ENCODE data around the gene SLC25A38. TPM values are rescaled to one million over a fixed set of nuclear protein-coding genes. Genes with fewer than 3 reads are reported as not detected.

SLC25A38 gene
- total and polyA plus RNA-seq, 4 donors, result 18.0 to 31.2 (median 22.1) TPM

DNA sequence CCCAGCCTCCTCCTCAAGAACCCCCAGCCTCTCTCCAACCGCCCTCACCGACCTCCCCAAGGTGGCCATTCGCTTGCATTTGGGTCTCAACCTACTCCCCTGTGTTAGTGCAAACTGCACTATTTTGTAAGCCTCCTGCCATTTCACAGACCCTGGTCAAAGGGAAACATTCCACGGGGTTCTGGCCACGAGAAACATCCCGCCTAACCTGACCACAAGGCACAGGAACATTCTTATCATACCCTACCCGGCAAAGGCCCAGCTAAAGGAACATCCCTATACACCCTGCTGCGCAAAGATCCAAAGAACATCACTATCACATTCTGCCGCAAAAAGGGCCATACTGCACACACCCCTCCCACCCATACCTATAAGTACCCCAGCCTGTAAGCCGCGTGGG, 46.3 kb downstream of the SLC25A38 start:
- Histone ChIP-seq H3K27me3 (ENCODE audit: control insufficient read depth in 1 of 2, insufficient read depth in 2 of 2, low read length in 1 of 2) (no peaks in the 10 kb centered on the region), H3K27ac (ENCODE audit: low read depth in 1 of 2, low read length in 2 of 2) (no peak overlapping the region), H3K4me3 (ENCODE audit: low read length in 2 of 2) (no peak overlapping the region), H3K4me1 (ENCODE audit: control insufficient read depth in 1 of 2, insufficient read depth in 2 of 2, low read length in 2 of 2) (no peaks in the 10 kb centered on the region), H3K9me3 (ENCODE audit: control insufficient read depth, low read length) (peaks cover 2% of the 10 kb centered on the region), H3K36me3 (ENCODE audit: control insufficient read depth in 1 of 2, insufficient read depth in 2 of 2, low read length in 1 of 2) (no peaks in the 10 kb centered on the region)
- ATAC-seq (ENCODE audit: low FRiP score) (no peak), DNase-seq (no peak)
- intact Hi-C loops (cut with DNase I), result no loop called here
- WGBS, 2 donors, result 89 to 93% methylated on average over 11 of the region's 11 CpGs

DNA sequence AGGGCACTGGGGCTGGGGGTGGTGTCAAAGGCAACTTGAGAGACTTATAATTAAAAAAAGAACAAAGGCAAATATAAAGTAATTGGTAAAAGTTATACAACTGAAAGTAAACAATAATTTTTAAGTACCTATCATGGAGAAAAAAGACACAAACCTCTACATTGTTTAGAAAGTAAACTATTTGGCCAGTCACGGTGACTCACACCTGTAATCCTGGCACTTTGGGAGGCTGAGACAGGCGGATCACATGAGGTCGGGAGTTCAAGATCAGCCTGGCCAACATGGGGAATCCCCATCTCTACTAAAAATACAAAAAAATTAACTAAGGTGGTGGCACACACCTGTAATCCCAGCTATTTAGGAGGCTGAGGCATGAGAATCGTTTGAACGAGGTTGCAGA, 49.2 kb downstream of the SLC25A38 start:
- Histone ChIP-seq H3K9me3 (ENCODE audit: control insufficient read depth, low read length) (peaks cover 2% of the 10 kb centered on the region), H3K27me3 (ENCODE audit: control insufficient read depth in 1 of 2, insufficient read depth in 2 of 2, low read length in 1 of 2) (no peaks in the 10 kb centered on the region), H3K4me3 (ENCODE audit: low read length in 2 of 2) (no peak overlapping the region), H3K4me1 (ENCODE audit: control insufficient read depth in 1 of 2, insufficient read depth in 2 of 2, low read length in 2 of 2) (no peaks in the 10 kb centered on the region), H3K27ac (ENCODE audit: low read depth in 1 of 2, low read length in 2 of 2) (no peak overlapping the region), H3K36me3 (ENCODE audit: control insufficient read depth in 1 of 2, insufficient read depth in 2 of 2, low read length in 1 of 2) (no peaks in the 10 kb centered on the region)
- WGBS, 2 donors, result 92 to 94% methylated on average over 5 of the region's 5 CpGs
- no peak for DNase-seq
- intact Hi-C loops (cut with DNase I), result no loop called here
- no peak for ATAC-seq (ENCODE audit: low FRiP score)

GRCh38 chr3:39433642-39434041, 50.5 kb downstream of the SLC25A38 start:
- H3K27me3 ChIP-seq (ENCODE audit: control insufficient read depth in 1 of 2, insufficient read depth in 2 of 2, low read length in 1 of 2), result no peaks in the 10 kb centered on the region
- DNase-seq (no peak), ATAC-seq (ENCODE audit: low FRiP score) (no peak)
- no peak overlapping the region for H3K4me3 ChIP-seq (ENCODE audit: low read length in 2 of 2)
- intact Hi-C loops (cut with DNase I), result no loop called here
- H3K4me1 ChIP-seq (ENCODE audit: control insufficient read depth in 1 of 2, insufficient read depth in 2 of 2, low read length in 2 of 2), result no peaks in the 10 kb centered on the region
- H3K36me3 ChIP-seq (ENCODE audit: control insufficient read depth in 1 of 2, insufficient read depth in 2 of 2, low read length in 1 of 2), result no peaks in the 10 kb centered on the region
- H3K27ac ChIP-seq (ENCODE audit: low read depth in 1 of 2, low read length in 2 of 2), result no peak overlapping the region
- 44 to 46% methylated on average over 3 of the region's 3 CpGs for WGBS, 2 donors
- H3K9me3 ChIP-seq (ENCODE audit: control insufficient read depth, low read length), result no peaks in the 10 kb centered on the region

- no peak overlapping the region for H3K4me3 ChIP-seq (ENCODE audit: low read length in 2 of 2)
- no peaks in the 10 kb centered on the region for H3K27me3 ChIP-seq (ENCODE audit: control insufficient read depth in 1 of 2, insufficient read depth in 2 of 2, low read length in 1 of 2)
- H3K27ac ChIP-seq (ENCODE audit: low read depth in 1 of 2, low read length in 2 of 2), result no peak overlapping the region
- intact Hi-C loops (cut with DNase I), result no loop called here
- ATAC-seq (ENCODE audit: low FRiP score) (no peak), DNase-seq (peak in 1 of 2 donors; percentile 28)
- no peaks in the 10 kb centered on the region for H3K4me1 ChIP-seq (ENCODE audit: control insufficient read depth in 1 of 2, insufficient read depth in 2 of 2, low read length in 2 of 2)
- 67 to 83% methylated on average over 4 to 5 of the region's 5 CpGs for WGBS, 2 donors
- no peaks in the 10 kb centered on the region for H3K36me3 ChIP-seq (ENCODE audit: control insufficient read depth in 1 of 2, insufficient read depth in 2 of 2, low read length in 1 of 2)
- H3K9me3 ChIP-seq (ENCODE audit: control insufficient read depth, low read length), result no peaks in the 10 kb centered on the region
Observed at GRCh38 chr3:39434574-39434973, 51.4 kb downstream of the SLC25A38 start.

- Histone ChIP-seq H3K36me3 (ENCODE audit: control insufficient read depth in 1 of 2, insufficient read depth in 2 of 2, low read length in 1 of 2) (no peaks in the 10 kb centered on the region), H3K9me3 (ENCODE audit: control insufficient read depth, low read length) (no peaks in the 10 kb centered on the region), H3K27ac (ENCODE audit: low read depth in 1 of 2, low read length in 2 of 2) (no peak overlapping the region), H3K4me1 (ENCODE audit: control insufficient read depth in 1 of 2, insufficient read depth in 2 of 2, low read length in 2 of 2) (no peaks in the 10 kb centered on the region), H3K4me3 (ENCODE audit: low read length in 2 of 2) (no peak overlapping the region), H3K27me3 (ENCODE audit: control insufficient read depth in 1 of 2, insufficient read depth in 2 of 2, low read length in 1 of 2) (no peaks in the 10 kb centered on the region)
- intact Hi-C loops (cut with DNase I), result no loop called here
- 63 to 74% methylated on average over 1 of the region's 1 CpG for WGBS, 2 donors
- ATAC-seq (ENCODE audit: low FRiP score) (no peak), DNase-seq (peak in 1 of 2 donors; percentile 37)
Observed at GRCh38 chr3:39435006-39435748, 52.0 kb downstream of the SLC25A38 start.

GRCh38 chr3:39438880-39439279, 55.7 kb downstream of the SLC25A38 start:
- H3K27ac ChIP-seq (ENCODE audit: low read depth in 1 of 2, low read length in 2 of 2), result no peak overlapping the region
- no peaks in the 10 kb centered on the region for H3K36me3 ChIP-seq (ENCODE audit: control insufficient read depth in 1 of 2, insufficient read depth in 2 of 2, low read length in 1 of 2)
- no peaks in the 10 kb centered on the region for H3K4me1 ChIP-seq (ENCODE audit: control insufficient read depth in 1 of 2, insufficient read depth in 2 of 2, low read length in 2 of 2)
- H3K27me3 ChIP-seq (ENCODE audit: control insufficient read depth in 1 of 2, insufficient read depth in 2 of 2, low read length in 1 of 2), result no peaks in the 10 kb centered on the region
- H3K4me3 ChIP-seq (ENCODE audit: low read length in 2 of 2), result no peak overlapping the region
- ATAC-seq (ENCODE audit: low FRiP score) (no peak), DNase-seq (no peak)
- H3K9me3 ChIP-seq (ENCODE audit: control insufficient read depth, low read length), result no peaks in the 10 kb centered on the region
- intact Hi-C loops (cut with DNase I), result no loop called here
- 70 to 71% methylated on average over 4 of the region's 4 CpGs for WGBS, 2 donors

GRCh38 chr3:39440316-39440715, 57.1 kb downstream of the SLC25A38 start:
- no peak for ATAC-seq (ENCODE audit: low FRiP score)

GRCh38 chr3:39443530-39443929, 60.4 kb downstream of the SLC25A38 start:
- Histone ChIP-seq H3K27me3 (ENCODE audit: control insufficient read depth in 1 of 2, insufficient read depth in 2 of 2, low read length in 1 of 2) (no peaks in the 10 kb centered on the region), H3K36me3 (ENCODE audit: control insufficient read depth in 1 of 2, insufficient read depth in 2 of 2, low read length in 1 of 2) (no peaks in the 10 kb centered on the region), H3K4me3 (ENCODE audit: low read length in 2 of 2) (no peak overlapping the region), H3K9me3 (ENCODE audit: control insufficient read depth, low read length) (no peaks in the 10 kb centered on the region), H3K27ac (ENCODE audit: low read depth in 1 of 2, low read length in 2 of 2) (no peak overlapping the region), H3K4me1 (ENCODE audit: control insufficient read depth in 1 of 2, insufficient read depth in 2 of 2, low read length in 2 of 2) (no peaks in the 10 kb centered on the region)
- intact Hi-C loops (cut with DNase I), result no loop called here
- ATAC-seq (ENCODE audit: low FRiP score) (peak; percentile 33), DNase-seq (no peak)
- 79 to 83% methylated on average over 4 of the region's 4 CpGs for WGBS, 2 donors

More at GRCh38 chr3:39440316-39440715, 57.1 kb downstream of the SLC25A38 start:
- Histone ChIP-seq H3K27me3 (ENCODE audit: control insufficient read depth in 1 of 2, insufficient read depth in 2 of 2, low read length in 1 of 2) (no peaks in the 10 kb centered on the region), H3K27ac (ENCODE audit: low read depth in 1 of 2, low read length in 2 of 2) (no peak overlapping the region), H3K4me1 (ENCODE audit: control insufficient read depth in 1 of 2, insufficient read depth in 2 of 2, low read length in 2 of 2) (no peaks in the 10 kb centered on the region), H3K9me3 (ENCODE audit: control insufficient read depth, low read length) (no peaks in the 10 kb centered on the region), H3K4me3 (ENCODE audit: low read length in 2 of 2) (no peak overlapping the region), H3K36me3 (ENCODE audit: control insufficient read depth in 1 of 2, insufficient read depth in 2 of 2, low read length in 1 of 2) (no peaks in the 10 kb centered on the region)
- 81 to 84% methylated on average over 8 of the region's 8 CpGs for WGBS, 2 donors
- no peak for DNase-seq
- intact Hi-C loops (cut with DNase I), result no loop called here

DNA sequence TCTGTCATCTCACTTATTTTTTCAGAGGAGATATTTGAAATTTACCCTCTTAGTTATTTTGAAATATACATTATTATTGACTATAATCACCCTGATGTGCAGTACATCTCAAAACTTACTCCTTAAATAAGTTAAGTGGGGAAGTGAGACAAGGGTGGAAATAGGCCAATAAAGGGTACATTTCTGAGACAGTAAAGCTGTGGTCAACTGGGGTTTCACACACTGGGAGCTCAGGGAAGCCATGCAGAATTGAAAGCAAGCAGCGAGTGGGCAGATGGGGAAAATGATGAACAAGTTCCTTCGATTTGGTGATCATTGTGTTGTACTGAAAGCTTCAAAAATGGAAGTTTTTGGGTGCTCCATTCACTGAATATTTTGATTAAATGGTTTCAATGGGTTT, 62.8 kb downstream of the SLC25A38 start:
- ATAC-seq (ENCODE audit: low FRiP score), result no peak
- intact Hi-C loops (cut with DNase I), result no loop called here

More for the DNA sequence above, 62.8 kb downstream of the SLC25A38 start:
- WGBS, 2 donors, result 76 to 79% methylated on average over 2 of the region's 2 CpGs
- DNase-seq, result no peak
- H3K4me3 ChIP-seq (ENCODE audit: low read length in 2 of 2), result no peak overlapping the region
- no peaks in the 10 kb centered on the region for H3K27me3 ChIP-seq (ENCODE audit: control insufficient read depth in 1 of 2, insufficient read depth in 2 of 2, low read length in 1 of 2)
- no peaks in the 10 kb centered on the region for H3K9me3 ChIP-seq (ENCODE audit: control insufficient read depth, low read length)
- no peak overlapping the region for H3K27ac ChIP-seq (ENCODE audit: low read depth in 1 of 2, low read length in 2 of 2)
- no peaks in the 10 kb centered on the region for H3K36me3 ChIP-seq (ENCODE audit: control insufficient read depth in 1 of 2, insufficient read depth in 2 of 2, low read length in 1 of 2)
- H3K4me1 ChIP-seq (ENCODE audit: control insufficient read depth in 1 of 2, insufficient read depth in 2 of 2, low read length in 2 of 2), result no peaks in the 10 kb centered on the region
